Measurements from ENCODE around the gene DENND5A. TPM values are rescaled to one million over a fixed set of nuclear protein-coding genes. Genes with fewer than 3 reads are reported as not detected.

Gene DENND5A
- total RNA-seq, 1 donor from 2014 or later: 47.6 TPM

- Mint-ChIP-seq H3K4me3 (peak overlapping the region; percentile 4), H3K27me3 (ENCODE audit: insufficient read depth) (no peaks in the 10 kb centered on the region), H3K27ac (peak overlapping the region; percentile 72), H3K36me3 (ENCODE audit: low read depth) (peaks cover 25% of the 10 kb centered on the region), H3K9me3 (no peaks in the 10 kb centered on the region), H3K4me1 (ENCODE audit: low read depth) (peaks cover 29% of the 10 kb centered on the region)
- DNase-seq (ENCODE audit: low spot score): peak; percentile 57
- intact Hi-C loops (cut with micrococcal nuclease): loop anchor here (1.0 to 5.0 kb wide), 7 partner anchors 77 to 455 kb away; partner anchors contain the start of genes NRIP3, RPL27A, TMEM9B and TRIM66
Measured at GRCh38 chr11:9137293-9138132, 127.6 kb downstream of the DENND5A start.

- Mint-ChIP-seq H3K4me3 (no peak overlapping the region), H3K4me1 (ENCODE audit: low read depth) (peaks cover 29% of the 10 kb centered on the region), H3K27ac (no peak overlapping the region), H3K36me3 (ENCODE audit: low read depth) (peaks cover 24% of the 10 kb centered on the region), H3K27me3 (ENCODE audit: insufficient read depth) (no peaks in the 10 kb centered on the region), H3K9me3 (no peaks in the 10 kb centered on the region)
- no peak for DNase-seq (ENCODE audit: low spot score)
- intact Hi-C loops (cut with micrococcal nuclease): loop anchor here (1.0 to 5.0 kb wide), 7 partner anchors 76 to 454 kb away; partner anchors contain the start of genes NRIP3, RPL27A, TMEM9B and TRIM66
Measured at GRCh38 chr11:9136741-9137140, 128.4 kb downstream of the DENND5A start.

GRCh38 chr11:9133956-9134355 is 131.2 kb downstream of the DENND5A start:
- DNase-seq (ENCODE audit: low spot score): no peak
- H3K27ac Mint-ChIP-seq: peak overlapping the region; percentile 67
- H3K4me1 Mint-ChIP-seq (ENCODE audit: low read depth): peaks cover 23% of the 10 kb centered on the region
- H3K4me3 Mint-ChIP-seq: no peak overlapping the region
- H3K27me3 Mint-ChIP-seq (ENCODE audit: insufficient read depth): no peaks in the 10 kb centered on the region
- H3K9me3 Mint-ChIP-seq: no peaks in the 10 kb centered on the region
- peaks cover 11% of the 10 kb centered on the region for H3K36me3 Mint-ChIP-seq (ENCODE audit: low read depth)
- intact Hi-C loops (cut with micrococcal nuclease): no loop called here

GRCh38 chr11:9132203-9132878 is 132.8 kb downstream of the DENND5A start:
- intact Hi-C loops (cut with micrococcal nuclease): no loop called here
- no peak overlapping the region for H3K27ac Mint-ChIP-seq
- no peak for DNase-seq (ENCODE audit: low spot score)
- H3K4me1 Mint-ChIP-seq (ENCODE audit: low read depth): peaks cover 11% of the 10 kb centered on the region
- no peaks in the 10 kb centered on the region for H3K27me3 Mint-ChIP-seq (ENCODE audit: insufficient read depth)
- H3K9me3 Mint-ChIP-seq: no peaks in the 10 kb centered on the region
- H3K4me3 Mint-ChIP-seq: no peak overlapping the region
- H3K36me3 Mint-ChIP-seq (ENCODE audit: low read depth): peaks cover 9% of the 10 kb centered on the region

GRCh38 chr11:9130297-9130696 is 134.9 kb downstream of the DENND5A start:
- intact Hi-C loops (cut with micrococcal nuclease): no loop called here
- H3K27ac Mint-ChIP-seq: no peak overlapping the region
- no peak for DNase-seq (ENCODE audit: low spot score)
- no peak overlapping the region for H3K4me3 Mint-ChIP-seq
- H3K27me3 Mint-ChIP-seq (ENCODE audit: insufficient read depth): no peaks in the 10 kb centered on the region
- peaks cover 15% of the 10 kb centered on the region for H3K4me1 Mint-ChIP-seq (ENCODE audit: low read depth)
- H3K36me3 Mint-ChIP-seq (ENCODE audit: low read depth): peaks cover 5% of the 10 kb centered on the region
- H3K9me3 Mint-ChIP-seq: no peaks in the 10 kb centered on the region

- peaks cover 5% of the 10 kb centered on the region for H3K36me3 Mint-ChIP-seq (ENCODE audit: low read depth)
- DNase-seq (ENCODE audit: low spot score): no peak
- H3K27ac Mint-ChIP-seq: peak overlapping the region; percentile 42
- no peak overlapping the region for H3K4me3 Mint-ChIP-seq
- no peaks in the 10 kb centered on the region for H3K9me3 Mint-ChIP-seq
- peaks cover 15% of the 10 kb centered on the region for H3K4me1 Mint-ChIP-seq (ENCODE audit: low read depth)
- no peaks in the 10 kb centered on the region for H3K27me3 Mint-ChIP-seq (ENCODE audit: insufficient read depth)
- intact Hi-C loops (cut with micrococcal nuclease): no loop called here
Measured at GRCh38 chr11:9126636-9127035, 138.5 kb downstream of the DENND5A start.

GRCh38 chr11:9125185-9125886 is 139.8 kb downstream of the DENND5A start:
- intact Hi-C loops (cut with micrococcal nuclease): no loop called here
- peaks cover 15% of the 10 kb centered on the region for H3K4me1 Mint-ChIP-seq (ENCODE audit: low read depth)
- no peaks in the 10 kb centered on the region for H3K9me3 Mint-ChIP-seq

GRCh38 chr11:9123595-9124304 is 141.4 kb downstream of the DENND5A start:
- peaks cover 2% of the 10 kb centered on the region for H3K36me3 Mint-ChIP-seq (ENCODE audit: low read depth)
- no peaks in the 10 kb centered on the region for H3K9me3 Mint-ChIP-seq
- H3K4me1 Mint-ChIP-seq (ENCODE audit: low read depth): peaks cover 15% of the 10 kb centered on the region
- intact Hi-C loops (cut with micrococcal nuclease): no loop called here
- no peaks in the 10 kb centered on the region for H3K27me3 Mint-ChIP-seq (ENCODE audit: insufficient read depth)
- DNase-seq (ENCODE audit: low spot score): no peak
- no peak overlapping the region for H3K27ac Mint-ChIP-seq
- H3K4me3 Mint-ChIP-seq: no peak overlapping the region

More at GRCh38 chr11:9125185-9125886, 139.8 kb downstream of the DENND5A start:
- peaks cover 2% of the 10 kb centered on the region for H3K36me3 Mint-ChIP-seq (ENCODE audit: low read depth)
- no peaks in the 10 kb centered on the region for H3K27me3 Mint-ChIP-seq (ENCODE audit: insufficient read depth)
- no peak overlapping the region for H3K27ac Mint-ChIP-seq
- H3K4me3 Mint-ChIP-seq: no peak overlapping the region
- DNase-seq (ENCODE audit: low spot score): no peak

GRCh38 chr11:9121469-9121796 is 143.7 kb downstream of the DENND5A start:
- H3K9me3 Mint-ChIP-seq: no peaks in the 10 kb centered on the region
- H3K27me3 Mint-ChIP-seq (ENCODE audit: insufficient read depth): no peaks in the 10 kb centered on the region
- H3K4me1 Mint-ChIP-seq (ENCODE audit: low read depth): peaks cover 4% of the 10 kb centered on the region
- DNase-seq (ENCODE audit: low spot score): no peak
- H3K4me3 Mint-ChIP-seq: no peak overlapping the region
- H3K36me3 Mint-ChIP-seq (ENCODE audit: low read depth): no peaks in the 10 kb centered on the region
- intact Hi-C loops (cut with micrococcal nuclease): no loop called here
- no peak overlapping the region for H3K27ac Mint-ChIP-seq

GRCh38 chr11:9120664-9121468 is 144.3 kb downstream of the DENND5A start:
- Mint-ChIP-seq H3K27ac (no peak overlapping the region), H3K4me1 (ENCODE audit: low read depth) (no peaks in the 10 kb centered on the region), H3K36me3 (ENCODE audit: low read depth) (no peaks in the 10 kb centered on the region), H3K9me3 (no peaks in the 10 kb centered on the region), H3K4me3 (no peak overlapping the region), H3K27me3 (ENCODE audit: insufficient read depth) (no peaks in the 10 kb centered on the region)
- intact Hi-C loops (cut with micrococcal nuclease): no loop called here
- DNase-seq (ENCODE audit: low spot score): no peak

GRCh38 chr11:9118277-9118676 is 146.9 kb downstream of the DENND5A start:
- Mint-ChIP-seq H3K27me3 (ENCODE audit: insufficient read depth) (peaks cover 1% of the 10 kb centered on the region), H3K4me1 (ENCODE audit: low read depth) (no peaks in the 10 kb centered on the region), H3K4me3 (no peak overlapping the region), H3K27ac (no peak overlapping the region), H3K36me3 (ENCODE audit: low read depth) (no peaks in the 10 kb centered on the region), H3K9me3 (peaks cover 1% of the 10 kb centered on the region)
- no peak for DNase-seq (ENCODE audit: low spot score)
- intact Hi-C loops (cut with micrococcal nuclease): no loop called here

GRCh38 chr11:9112075-9112474 is 153.1 kb downstream of the DENND5A start:
- Mint-ChIP-seq H3K4me3 (no peak overlapping the region), H3K36me3 (ENCODE audit: low read depth) (no peaks in the 10 kb centered on the region), H3K4me1 (ENCODE audit: low read depth) (no peaks in the 10 kb centered on the region), H3K9me3 (peaks cover 21% of the 10 kb centered on the region), H3K27ac (no peak overlapping the region), H3K27me3 (ENCODE audit: insufficient read depth) (peaks cover 4% of the 10 kb centered on the region)
- intact Hi-C loops (cut with micrococcal nuclease): no loop called here
- DNase-seq (ENCODE audit: low spot score): no peak

All from activated T-helper 1 cell treated with anti-CD3 and anti-CD28 coated beads, Interleukin-12 subunit alpha, Interleukin-12 subunit beta, Interleukin-2, Interleukin-4 antibody, amounts not matched to agents 30 ng/mL and 10 ng/mL and 1 ng/mL, durations not matched to agents 14 hours and 24 hours and 36 hours (primary cell).